Daoy (cell line): ENCODE measurements around the gene CIAO3. TPM values are rescaled to one million over a fixed set of nuclear protein-coding genes. Genes with fewer than 3 reads are reported as not detected.
"Not testable (repeated sequence)": the region's sequence is repeated elsewhere in the genome, so short reads cannot be mapped to it uniquely, and the experiment has no call there.

Experiments used
- DNase-seq: peaks from one replicate; pipeline ENCODE4 v3.0.0-alpha.2; 2015; ENCODE audit warnings: low read depth
- total RNA-seq: library from RNA; depleted of rRNA; stranded (reverse); fragments of >200 nt; shearing (Covaris generic); gene quantifications from 2 replicates; pipeline ENCODE4 v1.2.3, GENCODE V29; 2014

The CIAO3 gene
- total RNA-seq, 1 experiment from 2014 or later, result 23.7 TPM

DNA sequence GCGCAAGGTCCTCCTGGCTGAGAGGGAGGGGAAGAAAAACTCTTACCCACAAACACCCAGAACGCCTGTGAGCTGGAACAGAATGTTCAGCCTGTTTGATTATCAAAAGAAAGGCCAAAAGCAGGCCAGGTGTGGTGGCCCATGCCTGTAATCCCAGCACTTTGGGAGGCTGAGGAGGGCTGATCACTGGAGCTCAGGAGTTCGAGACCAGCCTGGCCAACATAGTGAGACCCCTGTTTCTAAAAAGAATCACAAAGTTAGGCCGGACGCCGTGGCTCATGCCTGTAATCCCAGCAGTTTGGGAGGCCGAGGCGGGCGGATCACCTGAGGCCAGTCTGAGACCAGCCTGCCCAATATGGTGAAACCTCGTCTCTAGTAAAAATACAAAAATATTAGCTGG is 35.5 kb upstream of the CIAO3 start:
- not testable (repeated sequence) for DNase-seq

DNA sequence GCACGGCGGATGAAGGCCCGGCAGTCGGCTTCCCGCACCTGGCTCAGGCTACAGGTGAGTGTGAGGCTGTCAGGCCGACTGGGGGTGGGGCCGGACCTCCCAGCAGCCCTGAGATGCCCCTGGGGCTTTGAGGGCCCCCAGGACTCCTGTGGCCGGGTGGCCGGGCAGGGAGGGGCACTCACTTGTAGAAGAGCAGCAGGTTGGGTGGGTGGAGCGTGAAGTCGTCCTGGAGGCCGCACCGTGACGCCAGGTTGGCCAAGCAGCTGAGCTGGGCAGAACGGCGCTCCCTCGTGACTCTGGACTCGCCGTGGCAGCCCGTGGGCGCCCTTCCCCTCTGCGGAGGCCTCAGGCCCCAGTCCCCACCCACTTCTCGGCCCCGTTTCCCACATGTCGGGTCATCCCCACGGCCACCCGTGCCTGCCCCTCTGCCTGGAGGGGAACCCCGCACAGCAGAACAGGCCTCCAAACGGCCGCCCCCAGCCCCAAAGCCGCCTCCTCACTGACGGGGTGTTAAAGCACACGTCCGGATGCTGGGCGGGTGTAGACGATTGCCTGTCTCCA is 34.5 kb upstream of the CIAO3 start:
- DNase-seq, result no peak

DNA sequence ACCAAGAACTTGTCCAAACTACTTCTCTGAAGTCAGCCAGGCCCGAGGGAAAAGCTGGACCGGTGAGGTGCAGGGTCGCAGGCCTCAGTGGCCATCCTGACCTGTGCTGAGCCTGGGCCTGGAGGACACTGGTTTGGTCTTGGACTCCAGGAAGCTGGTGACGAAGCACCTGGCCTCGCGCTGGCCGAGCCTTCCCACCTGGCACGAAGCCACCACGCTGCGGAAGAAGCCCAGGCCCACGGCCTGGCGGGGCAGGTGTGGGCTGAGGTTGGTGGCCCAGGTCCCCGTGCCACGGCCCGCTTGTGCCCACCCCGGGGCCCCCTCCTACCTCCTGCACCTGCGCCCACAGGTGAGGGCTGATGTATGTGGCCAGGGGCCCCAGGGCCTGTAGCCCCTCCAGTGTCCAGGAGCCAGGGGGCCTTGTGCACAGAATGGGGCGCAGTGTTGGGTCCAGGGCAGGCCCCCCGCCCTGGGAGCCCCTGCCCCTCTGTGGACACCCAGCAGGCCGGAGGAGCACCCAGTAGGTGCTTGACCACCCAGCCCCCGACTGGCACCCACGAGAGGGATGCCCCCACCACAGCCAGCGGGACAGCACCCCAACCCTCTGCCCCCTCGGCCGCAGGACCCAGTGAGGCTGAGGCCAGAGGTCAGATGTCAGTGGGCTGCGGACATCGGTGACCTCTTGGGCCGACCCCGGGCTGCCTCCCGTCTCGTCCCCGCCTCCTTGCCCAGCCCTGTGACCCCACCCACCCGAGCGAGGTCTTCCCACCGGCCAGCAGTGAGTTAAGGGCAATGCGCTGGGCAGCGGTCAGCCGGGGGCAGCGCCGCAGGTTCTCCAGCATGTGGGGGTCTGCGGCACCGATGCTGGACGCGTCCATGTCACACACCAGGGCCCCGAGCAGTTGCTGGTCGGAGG is 33.5 kb upstream of the CIAO3 start:
- DNase-seq, result no peak

DNA sequence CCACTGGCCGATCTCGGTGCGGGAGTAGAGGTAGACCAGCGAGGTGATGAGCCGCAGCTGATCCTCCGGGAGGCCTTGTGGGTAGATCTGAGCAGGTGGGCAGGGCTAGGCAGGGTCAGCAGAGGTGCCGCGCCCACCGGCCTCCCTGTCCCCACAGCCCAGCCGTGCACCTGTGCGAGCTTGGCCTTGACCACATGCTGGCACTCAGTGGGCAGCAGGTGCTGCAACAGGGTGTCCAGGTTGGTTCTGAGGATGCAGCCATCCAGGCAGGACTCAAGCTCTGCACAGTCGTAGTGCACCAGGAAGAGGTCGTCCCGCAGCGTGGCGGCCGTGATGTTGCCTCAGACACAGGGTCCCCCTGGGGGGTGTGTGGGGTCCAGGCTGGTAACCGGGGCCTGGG is 32.2 kb upstream of the CIAO3 start:
- no peak for DNase-seq

DNA sequence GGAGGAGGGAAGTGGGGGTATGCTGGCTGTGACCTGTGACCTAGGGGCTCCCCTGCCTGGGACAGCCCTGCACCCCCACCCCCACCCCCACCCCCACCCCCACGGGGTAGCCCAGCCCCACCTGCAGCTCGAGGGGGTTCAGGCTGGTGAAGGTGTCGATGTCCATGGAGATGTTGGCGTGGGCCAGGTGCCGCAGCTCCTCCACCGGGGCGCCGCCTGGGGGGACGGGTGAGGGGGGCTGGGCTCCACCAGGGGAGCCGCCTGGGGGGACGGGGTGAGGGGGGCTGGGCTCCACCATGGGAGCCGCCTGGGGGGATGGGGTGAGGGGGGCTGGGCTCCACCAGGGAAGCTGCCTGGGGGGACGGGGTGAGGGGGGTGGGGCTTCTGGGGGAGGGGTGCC is 29.6 kb upstream of the CIAO3 start:
- no peak for DNase-seq

DNA sequence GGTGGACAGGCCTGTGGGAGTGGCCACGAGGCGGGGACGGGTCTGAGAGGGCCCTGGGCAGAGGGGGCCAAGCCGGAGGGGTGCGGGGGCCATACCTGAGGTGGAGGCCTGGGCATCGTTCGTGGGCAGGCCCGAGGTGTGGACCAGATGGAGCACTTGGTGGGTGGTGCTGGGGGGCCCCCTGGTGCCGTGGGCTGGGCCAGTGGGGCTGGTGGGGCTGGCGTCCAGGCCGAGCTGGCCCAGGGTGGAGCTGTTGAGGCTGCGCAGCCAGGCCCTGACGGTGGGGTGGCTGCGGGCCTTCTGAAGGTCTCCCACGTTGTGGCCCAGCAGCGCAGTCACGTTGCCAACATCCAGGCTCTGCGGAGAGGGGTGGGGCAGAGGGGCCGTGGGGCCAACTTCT is 29.1 kb upstream of the CIAO3 start:
- no peak for DNase-seq

DNA sequence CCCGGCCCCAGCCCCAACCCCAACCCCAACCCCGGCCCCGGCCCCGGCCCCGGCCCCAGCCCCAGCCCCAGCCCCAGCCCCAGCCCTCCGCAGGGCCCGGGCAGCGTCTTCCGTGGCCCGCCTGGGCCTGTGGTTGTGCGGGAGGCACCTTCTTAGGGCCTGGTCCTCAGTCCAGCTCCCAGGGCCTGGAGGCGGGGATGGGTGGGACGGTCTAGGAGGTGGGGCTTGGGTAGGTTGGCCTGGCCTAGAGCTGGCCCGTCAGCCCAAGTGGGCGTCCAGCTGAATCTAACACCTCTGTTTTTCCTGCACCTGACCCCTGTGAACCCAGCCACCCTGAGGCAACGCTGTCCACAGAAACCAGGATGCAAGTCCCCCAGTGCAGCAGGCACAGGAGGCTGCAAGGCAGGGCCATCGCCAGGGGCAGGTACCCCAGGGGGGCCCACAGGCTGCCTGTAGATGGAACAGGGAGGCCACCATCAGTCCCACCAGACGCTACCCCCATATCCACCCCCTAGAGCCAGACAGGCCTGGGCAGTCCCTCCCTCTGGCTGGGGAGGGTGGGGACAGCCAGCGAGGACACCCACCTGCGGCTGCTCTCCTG is 28.5 kb upstream of the CIAO3 start:
- DNase-seq, result no peak

DNA sequence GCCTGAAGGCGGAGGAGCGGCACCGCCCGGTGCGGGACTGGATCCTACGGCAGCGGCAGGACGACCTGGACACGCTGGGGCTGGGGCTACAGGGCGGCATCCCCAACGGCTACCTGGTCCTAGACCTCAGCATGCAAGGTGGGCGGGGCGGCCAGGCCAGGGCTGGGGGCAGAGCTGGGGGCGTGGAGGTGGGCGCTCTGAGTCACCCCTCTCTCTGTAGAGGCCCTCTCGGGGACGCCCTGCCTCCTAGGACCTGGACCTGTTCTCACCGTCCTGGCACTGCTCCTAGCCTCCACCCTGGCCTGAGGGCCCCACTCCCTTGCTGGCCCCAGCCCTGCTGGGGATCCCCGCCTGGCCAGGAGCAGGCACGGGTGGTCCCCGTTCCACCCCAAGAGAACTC is 27.6 kb upstream of the CIAO3 start:
- no peak for DNase-seq

DNA sequence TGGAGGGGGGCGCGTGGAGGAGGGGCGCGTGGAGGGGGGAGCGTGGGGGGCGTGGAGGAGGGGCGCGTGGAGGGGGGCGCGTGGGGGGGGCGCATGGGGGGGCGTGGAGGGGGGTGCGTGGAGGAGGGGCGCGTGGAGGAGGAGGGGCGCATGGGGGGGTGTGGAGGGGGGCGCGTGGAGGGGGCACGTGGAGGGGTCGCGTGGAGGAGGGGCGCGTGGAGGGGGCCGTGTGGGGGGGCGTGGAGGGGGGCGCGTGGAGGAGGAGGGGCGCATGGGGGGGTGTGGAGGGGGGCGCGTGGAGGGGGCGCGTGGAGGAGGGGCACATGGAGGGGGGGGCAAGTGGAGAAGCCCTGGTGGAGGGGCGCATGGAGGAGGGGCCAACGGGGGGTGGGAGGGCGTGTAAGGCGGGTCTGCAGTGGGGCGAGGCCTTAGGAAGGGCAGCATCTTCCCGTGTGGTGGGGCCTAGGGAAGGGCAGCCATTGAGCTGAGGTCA is 27.0 kb upstream of the CIAO3 start:
- DNase-seq, result no peak

DNA sequence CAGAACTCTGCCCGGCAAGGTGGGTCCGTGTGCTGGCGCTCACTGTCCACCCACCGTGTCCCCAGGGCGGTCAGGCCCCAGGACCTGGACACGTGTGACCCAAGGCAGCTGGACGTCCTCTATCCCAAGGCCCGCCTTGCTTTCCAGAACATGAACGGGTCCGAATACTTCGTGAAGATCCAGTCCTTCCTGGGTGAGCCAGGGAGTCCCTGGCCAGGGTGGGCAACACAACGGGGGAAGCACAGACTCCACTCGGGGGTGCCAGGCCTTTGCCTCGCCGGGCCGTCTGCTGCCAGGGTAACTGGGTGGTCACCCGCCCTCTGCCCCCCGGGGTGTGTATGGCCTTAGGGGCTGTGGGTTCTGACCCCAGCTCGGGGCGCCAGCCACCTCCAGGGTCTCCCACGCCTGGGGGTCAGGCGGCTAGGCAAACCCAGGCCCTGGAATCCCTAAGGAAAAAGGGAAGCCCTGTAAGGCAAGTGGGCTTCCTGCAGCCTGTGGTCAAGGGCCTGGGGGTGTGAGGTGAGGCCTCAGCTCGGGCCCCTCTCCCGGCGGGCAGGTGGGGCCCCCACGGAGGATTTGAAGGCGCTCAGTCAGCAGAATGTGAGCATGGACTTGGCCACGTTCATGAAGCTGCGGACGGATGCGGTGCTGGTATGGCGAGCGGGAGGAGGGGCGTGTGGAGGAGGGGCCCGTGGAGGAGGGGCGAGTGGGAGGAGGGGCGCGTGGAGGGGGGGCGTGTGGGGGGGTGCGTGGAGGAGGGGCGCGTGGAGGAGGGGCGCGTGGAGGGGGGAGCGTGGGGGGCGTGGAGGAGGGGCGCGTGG is 26.2 kb upstream of the CIAO3 start:
- DNase-seq, result no peak

DNA sequence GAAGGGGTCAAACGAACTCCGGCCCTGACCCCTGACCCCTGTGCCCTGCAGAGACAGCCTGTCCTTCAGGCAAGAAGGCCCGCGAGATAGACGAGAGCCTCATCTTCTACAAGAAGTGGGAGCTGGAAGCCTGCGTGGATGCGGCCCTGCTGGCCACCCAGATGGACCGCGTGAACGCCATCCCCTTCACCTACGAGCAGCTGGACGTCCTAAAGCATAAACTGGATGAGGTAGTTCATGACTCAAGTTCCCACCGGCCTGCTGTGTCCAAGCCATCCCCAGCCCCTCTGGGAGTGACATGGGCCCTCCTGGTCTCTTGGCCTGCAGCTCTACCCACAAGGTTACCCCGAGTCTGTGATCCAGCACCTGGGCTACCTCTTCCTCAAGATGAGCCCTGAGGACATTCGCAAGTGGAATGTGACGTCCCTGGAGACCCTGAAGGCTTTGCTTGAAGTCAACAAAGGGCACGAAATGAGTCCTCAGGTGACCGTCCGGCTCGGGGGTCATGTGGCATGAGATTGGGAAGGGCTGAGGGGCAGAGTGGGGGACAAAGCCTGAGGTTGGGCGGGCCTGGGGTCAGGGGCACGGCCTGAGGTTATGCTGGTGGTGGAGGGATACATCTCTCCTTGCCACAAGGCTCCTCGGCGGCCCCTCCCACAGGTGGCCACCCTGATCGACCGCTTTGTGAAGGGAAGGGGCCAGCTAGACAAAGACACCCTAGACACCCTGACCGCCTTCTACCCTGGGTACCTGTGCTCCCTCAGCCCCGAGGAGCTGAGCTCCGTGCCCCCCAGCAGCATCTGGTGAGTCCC is 25.4 kb upstream of the CIAO3 start:
- DNase-seq, result no peak

DNA sequence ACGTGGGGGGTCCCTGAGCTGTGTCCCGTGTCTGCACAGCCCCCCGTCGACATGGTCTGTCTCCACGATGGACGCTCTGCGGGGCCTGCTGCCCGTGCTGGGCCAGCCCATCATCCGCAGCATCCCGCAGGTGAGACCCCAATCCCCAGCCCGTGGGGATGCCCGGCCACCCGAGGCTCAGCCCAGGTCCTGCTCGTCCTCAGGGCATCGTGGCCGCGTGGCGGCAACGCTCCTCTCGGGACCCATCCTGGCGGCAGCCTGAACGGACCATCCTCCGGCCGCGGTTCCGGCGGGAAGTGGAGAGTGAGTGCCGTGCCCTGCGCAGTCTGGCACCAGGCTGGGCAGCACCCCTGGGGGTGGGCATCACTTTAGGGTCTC is 24.7 kb upstream of the CIAO3 start:
- no peak for DNase-seq

DNA sequence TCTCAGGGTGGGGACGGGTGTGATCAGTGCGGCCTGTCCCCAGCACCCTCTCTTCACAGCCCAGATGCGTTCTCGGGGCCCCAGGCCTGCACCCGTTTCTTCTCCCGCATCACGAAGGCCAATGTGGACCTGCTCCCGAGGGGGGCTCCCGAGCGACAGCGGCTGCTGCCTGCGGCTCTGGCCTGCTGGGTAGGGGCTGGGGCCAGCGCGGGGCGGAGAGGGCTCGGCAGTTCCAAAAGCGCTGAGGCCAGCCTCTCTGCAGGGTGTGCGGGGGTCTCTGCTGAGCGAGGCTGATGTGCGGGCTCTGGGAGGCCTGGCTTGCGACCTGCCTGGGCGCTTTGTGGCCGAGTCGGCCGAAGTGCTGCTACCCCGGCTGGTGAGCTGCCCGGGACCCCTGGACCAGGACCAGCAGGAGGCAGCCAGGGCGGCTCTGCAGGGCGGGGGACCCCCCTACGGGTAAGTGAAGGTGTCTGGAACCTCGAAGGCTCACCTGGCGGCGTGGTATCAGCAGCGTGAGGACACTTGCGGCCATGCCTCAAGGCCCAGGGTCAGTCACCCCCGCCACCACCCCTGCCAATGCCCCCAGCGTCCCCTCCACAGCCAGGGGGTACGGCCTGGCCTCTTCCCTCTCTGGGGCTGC is 24.2 kb upstream of the CIAO3 start:
- no peak for DNase-seq

DNA sequence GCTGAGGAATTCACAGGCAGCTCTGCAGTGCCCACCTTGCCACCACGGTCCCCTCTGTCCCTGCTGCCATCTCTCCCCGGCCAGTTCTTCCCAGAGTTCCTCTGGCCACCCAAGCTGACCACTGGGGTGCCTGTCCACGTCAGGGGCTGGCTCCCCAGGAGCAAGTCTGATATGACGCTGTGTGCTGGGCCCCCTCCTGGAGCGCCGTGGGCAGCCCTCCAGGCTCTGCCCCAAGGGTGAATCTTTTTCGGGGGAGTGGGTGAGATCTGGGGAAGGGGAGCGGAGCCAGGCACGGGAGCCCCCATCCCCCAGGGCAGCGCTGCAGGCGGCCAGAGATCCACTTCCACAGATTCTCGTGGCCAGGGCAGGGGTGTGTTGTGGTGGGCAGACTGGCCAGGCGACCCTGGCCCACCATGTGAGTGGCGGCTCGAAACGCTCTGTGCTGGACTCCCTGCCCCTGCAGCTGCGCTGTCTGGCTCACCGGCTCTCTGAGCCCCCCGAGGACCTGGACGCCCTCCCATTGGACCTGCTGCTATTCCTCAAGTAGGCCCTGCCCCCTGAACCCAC is 23.5 kb upstream of the CIAO3 start:
- DNase-seq, result no peak

DNA sequence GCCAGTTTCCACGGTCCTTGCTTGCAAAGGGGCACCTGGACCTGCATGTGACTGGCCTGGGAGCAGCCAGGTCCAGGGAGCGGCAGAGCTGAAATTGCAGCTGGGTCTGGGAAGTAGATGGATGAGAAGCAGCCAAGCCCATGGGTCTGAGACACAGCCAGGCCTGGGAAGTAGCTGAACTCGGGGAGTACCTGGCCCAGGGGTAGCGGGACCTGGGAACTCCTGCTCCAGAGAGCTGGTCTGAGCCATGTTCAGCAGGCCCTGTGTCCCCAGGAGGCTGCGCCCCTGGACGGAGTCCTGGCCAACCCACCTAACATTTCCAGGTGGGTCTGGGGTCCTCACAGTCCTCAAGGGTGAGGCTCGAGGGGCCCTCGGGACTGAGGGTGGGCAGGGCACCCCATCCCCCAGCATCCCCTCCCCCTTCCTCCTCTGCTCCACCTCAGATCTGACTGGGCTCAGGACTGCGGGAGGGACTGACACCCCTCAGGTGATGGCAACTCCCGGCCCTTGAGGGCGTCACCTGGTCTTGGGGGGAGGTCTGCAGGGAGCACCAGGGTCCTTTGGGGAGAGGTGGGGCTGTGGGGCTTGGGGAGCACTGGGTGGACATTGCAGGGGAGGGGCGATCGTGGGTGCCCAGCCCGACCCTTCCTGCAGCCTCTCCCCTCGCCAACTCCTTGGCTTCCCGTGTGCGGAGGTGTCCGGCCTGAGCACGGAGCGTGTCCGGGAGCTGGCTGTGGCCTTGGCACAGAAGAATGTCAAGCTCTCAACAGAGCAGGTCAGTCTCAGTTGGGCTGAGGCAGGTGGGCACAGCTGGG is 22.8 kb upstream of the CIAO3 start:
- DNase-seq, result no peak

DNA sequence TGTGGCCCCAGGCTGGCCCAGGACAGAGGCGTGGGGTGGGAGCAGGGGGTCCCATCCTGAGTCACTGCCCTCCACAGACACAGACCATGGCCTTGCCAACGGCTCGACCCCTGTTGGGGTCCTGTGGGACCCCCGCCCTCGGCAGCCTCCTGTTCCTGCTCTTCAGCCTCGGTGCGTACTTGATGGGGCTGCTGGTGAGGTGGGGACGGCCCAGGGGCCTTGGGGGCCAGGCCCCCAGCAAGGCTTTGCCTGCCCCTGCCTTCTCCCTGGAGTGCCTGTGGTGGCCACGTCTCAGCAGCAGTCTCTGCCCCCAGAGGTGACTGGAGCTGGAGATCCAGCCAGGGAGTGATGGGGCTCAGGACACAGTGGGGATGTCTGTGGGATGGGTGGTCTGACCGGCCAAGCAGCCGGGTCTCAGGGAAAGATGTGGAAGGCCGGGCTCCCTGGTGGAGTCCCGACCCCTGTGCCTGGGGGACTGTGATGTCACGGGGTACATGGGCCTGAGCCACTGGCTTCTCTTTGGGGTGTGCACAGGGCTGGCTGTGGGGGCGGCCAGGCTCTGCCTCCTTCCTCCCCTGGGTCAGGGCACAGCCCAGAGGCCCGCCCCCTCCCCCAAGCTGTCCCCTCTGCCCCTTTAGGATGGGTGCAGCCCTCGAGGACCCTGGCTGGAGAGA is 21.9 kb upstream of the CIAO3 start:
- DNase-seq, result no peak

DNA sequence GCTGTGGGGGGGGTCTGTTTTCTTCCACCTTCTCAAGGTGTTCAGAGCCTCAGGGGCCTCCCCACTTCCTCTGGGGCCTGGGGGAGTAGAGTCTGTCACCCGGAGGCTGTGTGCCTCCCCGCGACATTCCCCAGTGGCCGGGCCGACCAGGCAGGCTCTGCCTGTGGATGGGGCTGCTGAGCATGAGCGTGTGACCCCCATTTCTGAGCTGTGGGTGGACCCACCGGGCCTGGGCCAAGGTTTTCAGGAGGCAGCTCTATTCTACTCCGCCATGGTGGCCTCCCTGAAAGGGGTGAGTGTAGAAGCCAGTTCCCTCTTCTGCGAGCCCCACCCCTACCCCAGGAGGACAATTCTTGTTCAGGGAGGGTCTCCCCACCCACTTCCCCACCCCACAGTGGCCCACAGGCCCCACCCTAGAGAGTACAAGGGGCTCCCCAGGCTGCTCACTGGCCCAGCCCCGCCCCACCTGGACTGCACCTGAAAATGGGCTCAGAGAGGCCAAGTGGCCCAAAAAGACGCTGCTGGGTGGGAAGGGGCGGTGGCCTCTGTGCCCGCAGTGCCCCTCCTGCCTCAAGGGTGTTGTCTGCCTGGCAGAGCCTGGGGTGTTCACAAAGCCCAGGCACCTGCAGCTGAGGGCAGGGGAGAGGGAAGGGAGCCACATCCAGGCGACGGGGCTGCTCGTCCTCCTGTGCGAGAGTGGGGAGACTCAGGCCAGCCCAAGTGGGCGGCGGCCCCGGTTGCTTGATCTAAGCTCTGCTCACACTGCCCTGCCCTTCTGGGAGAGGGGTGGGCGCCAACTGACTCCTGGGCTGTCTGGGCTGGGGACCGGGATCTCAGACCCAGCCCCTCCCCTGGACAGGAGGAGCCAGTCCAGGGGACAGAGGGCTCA is 21.1 kb upstream of the CIAO3 start:
- no peak for DNase-seq
